ENCODE data around the gene SF1.

SF1 gene

DNA sequence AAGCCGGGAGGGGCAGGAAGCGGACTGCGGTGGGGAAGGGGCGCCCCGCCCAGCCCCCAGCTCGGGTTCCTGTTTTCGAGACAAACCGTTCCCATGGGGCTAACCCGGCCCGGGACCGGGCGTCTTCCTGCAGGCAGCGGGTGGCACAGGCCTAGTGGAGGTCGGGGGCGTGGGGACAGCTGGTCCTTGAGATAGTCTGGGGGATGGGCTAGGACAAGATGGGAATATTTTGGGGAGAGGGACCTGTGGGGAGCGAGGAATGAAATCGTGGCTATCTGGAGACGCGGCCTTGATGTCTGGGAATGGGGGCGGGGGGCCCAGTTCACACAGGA, 33.2 kb downstream of the SF1 start:
- DNase-seq (ENCODE audit: low read depth), result no peak

DNA sequence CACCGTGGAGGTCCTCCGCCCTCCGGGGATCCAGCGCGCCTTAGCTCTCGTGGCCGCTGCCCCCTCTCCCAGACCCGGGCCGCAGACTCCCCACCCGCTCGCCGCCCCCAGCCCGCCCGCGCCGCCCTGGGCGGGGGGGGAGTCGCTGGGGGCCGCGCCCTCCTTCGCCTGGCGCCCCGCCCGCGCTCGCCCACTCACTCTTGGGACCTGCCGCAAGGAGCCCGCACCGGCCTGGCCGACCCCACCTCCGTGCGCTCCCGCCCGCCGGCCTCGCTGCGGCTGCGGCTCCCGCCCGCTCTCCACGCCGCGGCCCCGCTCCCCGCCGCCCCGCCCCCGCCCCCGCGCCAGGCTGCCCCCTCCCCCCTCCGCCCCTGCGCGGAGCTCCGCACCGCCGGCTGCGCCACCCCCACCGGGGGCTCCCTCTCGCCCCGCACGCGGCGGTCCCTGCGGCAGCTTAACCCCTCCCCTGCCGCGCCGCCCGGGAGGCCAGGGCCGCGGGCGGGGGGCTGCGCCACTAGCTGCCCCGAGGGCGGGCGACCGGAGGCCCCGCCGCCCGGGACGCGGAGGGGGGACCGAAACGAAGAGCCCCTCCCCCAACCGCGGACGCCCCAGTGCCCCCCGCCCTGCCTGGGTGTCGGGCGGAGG, 33.7 kb downstream of the SF1 start:
- no peak for DNase-seq (ENCODE audit: low read depth)

DNA sequence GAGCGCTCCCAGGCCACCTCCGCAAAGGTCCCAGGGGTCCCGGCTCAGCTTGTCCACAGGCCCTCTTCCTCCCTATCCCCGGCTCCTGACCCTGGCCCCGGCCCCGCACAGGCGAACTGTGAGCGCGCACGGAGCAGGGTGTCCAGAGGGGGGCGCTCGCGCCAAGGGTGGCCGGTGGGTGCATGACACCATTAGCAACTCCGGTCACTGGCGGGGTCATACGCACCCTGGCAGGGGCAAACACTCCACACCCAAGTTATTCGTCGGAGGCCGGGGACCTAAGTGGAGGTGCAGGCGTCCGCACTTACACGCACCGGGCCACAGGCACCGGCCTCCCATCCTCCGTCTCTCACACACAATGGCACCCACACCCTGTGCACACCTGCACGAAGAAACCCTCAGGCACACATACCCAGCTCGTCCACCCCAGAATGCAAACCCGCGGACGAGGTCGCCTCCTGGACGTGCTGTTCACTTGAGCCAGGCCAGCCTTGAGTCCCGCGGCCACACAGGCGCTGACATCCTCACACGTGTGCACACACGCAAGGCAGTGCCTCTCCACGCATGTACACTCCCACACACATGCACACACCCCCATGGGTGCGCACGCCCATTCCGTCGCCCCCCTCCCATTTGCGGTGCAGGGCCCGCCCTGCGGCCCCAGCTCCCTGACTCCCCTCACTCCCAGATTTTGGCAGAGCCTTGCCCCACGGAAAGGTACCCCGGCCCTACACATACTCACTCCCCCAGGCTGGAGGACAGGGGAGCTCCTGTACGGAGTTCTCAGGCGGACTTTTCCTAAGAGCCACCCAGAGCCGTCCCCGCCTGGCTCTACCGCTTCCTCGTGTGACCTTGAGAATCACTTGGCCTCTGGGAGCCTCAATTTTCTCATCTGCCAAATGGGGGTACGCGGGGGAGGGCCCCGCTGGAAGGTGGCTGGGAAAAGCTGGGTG, 34.5 kb downstream of the SF1 start, which contains the start of gene RASGRP2:
RASGRP2 (minus strand) TSS at position 552 of the 953 bp plus-strand sequence. CDS start 1,276 bp downstream, outside the sequence.
- no peak for DNase-seq (ENCODE audit: low read depth)

DNA sequence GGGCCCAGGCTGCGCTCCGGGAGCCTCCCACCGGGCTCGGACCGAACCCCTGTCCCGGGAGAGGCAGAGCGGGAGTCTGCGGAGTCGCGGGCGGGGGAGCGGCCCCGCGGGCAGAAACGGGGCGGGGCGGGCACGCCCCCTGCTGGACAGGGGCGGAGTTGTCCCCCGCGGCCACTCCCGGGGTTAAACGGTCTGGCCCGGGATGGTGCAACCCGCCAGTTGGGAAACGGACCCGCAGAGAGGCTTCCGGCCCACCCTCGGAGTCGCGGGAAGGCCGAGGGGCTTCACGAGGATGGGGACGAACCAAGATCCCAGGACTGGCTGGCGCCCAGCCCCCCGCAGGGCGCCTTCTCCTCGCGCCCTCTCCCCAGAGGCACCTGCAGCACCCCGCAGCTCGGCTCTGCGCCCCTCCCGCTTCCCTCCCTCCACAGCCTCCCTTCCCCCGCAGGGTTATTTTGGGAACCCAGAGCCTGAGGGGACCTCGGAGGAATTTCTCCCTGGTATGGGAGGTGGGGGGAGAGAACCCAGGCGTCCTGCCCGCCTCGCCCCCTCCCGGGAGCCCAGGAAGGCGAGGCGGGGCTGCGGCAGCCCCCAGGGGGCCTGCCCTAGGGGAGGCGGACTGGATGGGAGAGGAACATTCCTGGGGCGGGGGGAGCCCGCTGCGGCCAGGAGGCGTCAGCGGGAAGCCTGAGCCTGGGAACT, 35.3 kb downstream of the SF1 start:
- DNase-seq (ENCODE audit: low read depth), result peak; percentile 13

DNA sequence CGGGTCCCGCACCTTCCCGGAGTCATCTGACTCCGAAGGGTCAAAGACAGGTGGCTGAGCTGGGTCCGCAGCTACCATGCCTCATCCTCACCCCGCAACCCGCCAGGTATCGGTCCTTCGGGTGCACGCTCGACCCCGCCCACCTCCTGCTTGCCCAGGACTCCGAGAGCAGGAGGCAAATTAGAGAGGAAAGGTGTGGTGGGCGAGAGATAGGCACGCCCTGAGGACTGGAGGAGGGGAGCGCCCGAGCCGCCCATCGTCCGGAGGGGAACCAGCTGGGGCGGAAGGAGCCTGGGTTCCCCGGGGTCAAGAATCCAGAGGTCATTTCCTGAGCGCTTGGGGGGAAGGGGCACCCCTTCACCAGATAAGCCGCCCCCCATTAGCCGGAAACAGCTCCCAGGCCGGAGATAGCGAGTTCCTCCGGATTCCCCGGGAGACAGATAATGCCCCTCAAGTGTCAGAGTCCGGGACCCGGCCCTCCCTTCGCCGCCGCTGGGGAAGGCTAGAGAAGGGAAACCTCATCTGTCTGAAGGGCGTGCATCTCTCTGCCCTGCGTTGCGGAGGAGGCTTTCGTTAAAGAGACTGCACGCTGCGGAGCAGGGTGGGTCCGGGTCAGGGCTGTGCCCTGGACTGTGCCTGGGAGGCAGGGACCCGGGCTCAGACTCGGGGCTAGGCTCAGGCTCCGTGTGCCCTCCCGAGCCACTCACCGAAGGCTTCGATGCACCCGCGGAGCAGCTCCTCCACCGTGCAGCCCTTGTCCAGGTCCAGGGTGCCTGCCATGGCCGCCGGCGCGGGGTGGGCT, 36.1 kb downstream of the SF1 start:
- no peak for DNase-seq (ENCODE audit: low read depth)

DNA sequence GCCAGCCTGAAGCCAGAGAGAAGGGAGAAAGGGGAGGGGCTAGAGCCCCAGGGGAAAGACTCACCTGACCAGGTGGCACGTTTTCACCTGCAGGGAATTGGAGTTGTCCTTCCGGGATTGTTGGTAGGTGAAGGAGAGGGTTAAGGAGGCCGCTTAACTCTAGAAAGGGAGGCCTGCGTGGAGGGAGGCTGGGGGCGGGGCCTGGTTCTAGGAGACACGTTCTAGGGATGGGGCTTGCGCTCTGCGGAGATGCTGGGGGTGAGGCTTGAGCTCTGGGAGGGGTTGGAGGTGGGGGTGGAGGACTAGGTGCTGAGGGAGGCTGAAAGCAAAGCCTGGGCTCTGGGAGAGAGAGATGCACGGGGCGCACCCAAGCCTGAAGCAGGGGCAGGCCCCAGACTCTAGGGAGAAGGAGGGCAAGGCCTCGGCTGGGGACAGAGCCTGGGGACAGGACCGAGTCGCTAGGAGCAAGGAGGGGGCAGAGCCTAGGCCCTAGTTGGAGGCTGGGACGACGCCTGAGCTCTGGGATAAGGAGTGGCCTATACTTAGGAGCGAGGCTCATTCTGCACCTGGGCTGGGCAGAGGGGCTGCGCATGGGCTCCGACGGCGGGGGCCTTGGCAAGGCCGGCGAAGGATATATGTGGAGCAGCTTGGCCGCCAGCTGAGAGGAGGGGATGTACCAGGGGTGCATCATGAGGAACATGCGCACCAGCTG, 36.8 kb downstream of the SF1 start:
- no peak for DNase-seq (ENCODE audit: low read depth)

DNA sequence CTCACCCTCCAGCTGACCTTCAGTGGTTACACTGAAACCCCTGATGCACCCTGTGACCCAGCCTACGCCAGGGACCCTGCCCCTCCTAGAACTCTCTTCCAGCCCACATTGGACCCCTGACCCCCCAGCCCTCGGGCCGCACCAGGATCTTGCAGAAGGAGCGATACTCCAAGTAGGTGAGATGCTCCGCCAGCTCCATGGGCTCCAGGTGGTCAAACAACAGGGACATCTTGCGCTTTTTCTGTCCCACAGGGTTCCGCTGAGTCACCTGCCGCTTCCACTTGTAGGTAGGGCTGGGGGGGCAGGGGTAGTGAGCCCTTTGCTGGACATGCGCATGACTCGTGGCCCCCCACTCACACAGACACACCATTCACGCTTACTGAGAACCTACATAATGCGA, 38.5 kb downstream of the SF1 start:
- no peak for DNase-seq (ENCODE audit: low read depth)

DNA sequence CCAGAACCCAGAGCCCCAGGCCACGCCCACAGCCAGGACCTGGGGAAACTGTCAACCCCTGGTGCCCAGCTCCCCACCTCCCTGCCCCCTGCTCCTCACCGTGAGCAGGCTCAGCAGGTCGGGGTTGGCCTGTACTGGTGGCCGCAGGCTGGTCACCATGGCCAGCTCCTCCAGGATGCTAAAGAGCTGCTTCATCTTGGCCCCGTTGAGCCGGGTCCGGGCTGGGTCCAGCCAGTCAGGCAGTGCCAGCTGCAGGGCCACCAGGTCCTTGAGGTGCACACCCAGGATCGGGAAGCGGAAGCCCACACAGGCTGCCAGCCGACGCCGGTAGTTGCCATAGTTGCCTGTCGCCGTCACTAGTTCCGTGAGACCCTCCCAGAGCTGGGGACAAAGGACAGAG, 41.7 kb downstream of the SF1 start:
- no peak for DNase-seq (ENCODE audit: low read depth)

DNA sequence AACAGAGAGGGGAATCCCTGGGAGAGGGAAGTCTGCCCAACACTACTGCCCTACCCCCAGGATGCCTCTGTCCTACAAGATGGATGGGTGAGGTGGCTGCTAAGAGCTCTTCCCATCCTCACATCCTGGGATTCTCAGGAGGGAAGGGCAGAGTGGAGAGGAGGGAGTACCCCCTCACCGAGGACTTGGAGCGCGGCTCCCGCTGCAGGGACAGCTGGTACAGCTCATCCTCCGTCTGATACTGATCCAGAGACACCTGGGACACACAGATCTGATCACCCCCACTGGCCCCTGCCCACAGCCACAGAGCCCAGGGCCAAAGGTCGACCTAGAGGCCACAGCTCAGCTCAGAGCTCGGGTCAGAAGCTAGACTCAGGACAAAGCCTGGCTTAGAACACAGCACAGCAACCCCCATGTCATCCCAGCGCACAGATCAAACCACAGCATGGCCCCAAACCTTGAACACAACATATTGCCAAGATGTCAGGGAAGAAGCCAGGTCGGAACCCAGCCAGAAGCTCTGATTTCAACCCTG, 42.5 kb downstream of the SF1 start:
- no peak for DNase-seq (ENCODE audit: low read depth)

DNA sequence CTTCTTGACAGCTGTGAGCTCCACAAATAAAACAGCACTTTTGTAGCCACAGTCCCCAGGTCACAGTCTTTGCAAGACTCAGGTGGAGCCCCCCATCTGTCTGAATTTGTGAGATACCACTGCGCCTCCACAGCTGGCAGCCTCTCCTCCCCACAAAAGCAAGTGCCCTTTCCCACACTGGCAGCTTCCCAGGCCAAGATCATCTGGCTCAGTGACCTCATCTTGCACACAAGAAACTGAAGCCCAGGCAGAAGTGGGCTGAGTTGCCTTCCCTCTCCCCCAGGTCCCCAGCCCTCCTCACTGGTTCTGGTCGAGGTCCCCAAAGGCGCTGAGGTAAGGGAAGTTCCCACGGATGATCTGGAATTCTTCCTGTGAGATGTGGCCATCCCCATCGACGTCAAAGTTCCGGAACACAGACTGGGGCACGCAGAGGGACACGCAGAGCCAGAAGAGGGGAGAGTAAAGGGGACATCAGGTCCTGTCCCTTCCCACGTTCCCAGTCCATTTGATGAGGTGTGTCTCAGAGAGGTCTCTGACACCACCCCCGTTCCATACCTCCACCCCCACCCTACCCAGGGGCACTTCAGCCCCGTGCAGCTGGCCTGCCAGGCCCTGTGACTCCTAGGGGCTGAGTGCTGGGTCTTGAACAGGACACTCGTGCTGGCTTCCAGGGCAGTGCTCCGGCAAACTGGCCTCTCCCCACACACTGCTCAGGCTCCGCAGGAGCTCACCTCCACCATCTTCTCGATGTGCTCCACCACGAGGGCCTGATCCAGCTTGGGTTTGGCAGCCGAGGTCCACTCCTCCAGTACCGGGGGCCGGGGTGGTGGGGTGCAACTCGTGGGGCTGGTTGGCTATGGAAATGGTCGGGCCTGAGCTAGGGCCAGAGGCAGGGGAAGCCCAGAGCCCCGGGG, 43.3 kb downstream of the SF1 start:
- DNase-seq (ENCODE audit: low read depth), result no peak

DNA sequence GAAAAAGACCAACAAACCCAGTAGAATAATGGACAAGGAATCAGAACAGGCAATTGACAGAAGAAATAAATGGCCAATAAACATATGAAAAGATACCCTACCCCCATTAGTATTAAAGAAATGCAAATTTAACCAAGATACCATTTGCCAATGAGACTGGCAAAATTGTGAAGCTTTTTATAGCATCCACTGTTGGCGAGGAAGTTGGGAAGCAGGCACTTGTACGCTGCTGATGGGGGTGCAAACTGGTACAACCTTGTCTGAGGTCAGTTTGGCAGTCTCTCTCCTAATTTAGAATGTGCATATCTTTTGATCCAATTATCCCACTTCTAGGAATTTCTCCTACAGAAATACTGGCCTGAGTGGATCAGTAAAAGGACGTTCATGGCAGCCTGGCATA, 46.7 kb downstream of the SF1 start:
- DNase-seq (ENCODE audit: low read depth), result no peak

DNA sequence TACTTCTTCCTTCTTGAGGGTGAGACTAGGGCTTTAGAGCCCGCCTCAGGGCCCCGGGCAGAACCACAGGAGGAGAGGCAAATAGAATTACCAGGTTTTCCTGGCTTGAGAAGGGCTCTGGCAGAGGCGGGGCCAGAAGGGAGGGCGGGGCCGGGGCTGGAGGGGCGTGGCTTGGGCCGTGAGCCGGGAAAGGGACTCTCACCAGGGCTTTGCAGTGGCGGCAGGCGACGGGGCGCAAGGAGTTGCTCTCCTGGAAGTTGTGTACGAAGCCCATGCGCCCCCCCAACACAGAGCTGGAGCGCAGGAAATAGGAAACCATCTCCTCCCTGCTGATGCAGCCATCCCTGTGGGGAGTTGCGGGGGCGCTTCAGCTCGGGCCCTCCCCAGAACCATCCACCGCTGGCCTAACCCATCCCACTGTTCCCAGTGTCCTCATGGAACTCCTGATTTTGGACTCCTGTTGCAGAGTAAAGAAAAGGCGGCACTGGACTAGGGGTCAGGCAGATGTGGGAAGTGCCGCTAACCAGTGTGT, 48.4 kb downstream of the SF1 start:
- DNase-seq (ENCODE audit: low read depth), result no peak

DNA sequence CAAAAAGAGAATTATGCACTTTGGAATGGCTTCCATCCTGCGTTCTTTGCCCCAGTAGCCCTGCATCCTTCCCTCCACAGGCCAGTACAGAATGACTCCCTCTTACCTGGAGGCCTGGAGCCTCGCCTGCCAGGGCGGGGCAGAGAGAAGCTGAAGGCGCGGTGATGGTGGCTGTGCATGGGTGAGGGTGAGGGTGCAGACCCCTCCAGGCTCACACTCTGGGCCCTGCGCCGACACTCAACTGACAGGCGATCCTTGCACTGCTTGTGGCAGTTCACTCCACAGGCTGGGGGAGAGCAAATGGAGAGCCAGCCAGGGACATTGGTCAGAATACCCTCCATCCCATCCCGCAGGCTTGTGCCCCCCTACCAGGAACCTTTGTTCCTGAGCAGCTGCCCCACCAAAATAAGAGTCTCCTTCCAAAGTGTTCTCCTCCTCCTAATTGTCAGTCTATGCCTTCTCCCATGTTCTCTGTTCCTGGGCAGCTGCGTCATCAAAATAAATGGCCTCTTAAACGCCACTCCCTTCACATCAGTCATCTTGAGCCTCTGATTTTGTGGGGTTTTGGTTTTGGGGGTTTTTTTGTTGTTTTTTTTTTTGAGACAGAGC, 49.5 kb downstream of the SF1 start:
- no peak for DNase-seq (ENCODE audit: low read depth)

DNA sequence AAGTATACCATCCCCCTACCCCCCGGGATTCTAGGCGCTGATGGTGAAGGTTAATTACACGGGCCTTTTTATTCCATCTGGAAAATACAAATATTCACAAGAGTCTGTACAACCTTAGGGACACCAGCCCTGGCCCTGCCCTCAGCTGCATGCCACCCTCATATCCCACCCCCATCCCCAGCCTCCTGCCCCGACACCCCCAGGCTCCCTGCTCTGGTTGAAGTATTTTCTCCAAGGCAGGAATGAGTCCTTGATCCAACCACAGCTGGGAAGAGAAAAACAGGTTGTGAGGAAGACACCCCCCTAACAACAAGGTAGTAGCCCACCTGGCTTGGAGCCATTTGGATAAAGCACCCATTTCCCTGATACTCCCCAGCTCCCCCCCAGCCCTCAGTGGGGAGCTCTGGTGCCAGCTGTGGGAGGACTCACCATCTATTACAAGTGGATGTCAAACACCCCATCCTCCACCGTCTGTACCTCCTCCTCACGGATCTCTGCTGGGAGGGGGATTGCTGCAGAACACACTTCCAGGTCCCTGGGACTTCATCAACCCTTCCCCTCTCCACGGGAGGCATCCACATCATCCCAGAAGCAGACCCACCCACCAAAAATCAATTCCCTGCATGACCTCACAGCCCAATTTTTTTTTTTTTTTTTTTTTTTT, 51.3 kb downstream of the SF1 start:
- DNase-seq (ENCODE audit: low read depth), result no peak

DNA sequence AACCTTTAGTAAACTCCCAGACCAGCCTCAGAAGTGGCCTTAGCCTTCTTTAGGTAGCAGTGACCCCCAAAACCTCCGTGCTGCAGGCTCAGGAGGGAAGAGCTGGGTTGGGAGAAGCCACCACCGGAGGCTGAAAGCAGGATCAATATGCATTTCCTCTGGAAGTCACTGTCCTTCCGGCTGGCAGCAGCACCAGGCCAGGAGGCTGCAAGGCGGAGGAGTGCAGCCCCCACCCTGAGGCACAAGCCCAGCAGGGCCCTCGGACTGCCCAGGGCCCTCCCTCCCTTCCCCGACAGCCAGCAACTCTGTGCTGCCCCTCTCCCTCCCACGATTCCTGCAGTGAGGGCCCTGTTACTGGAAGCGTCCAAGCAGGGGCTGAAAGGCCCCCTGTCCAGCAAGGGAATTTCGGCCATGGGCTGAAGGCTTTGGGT, 52.1 kb downstream of the SF1 start:
- no peak for DNase-seq (ENCODE audit: low read depth)

DNA sequence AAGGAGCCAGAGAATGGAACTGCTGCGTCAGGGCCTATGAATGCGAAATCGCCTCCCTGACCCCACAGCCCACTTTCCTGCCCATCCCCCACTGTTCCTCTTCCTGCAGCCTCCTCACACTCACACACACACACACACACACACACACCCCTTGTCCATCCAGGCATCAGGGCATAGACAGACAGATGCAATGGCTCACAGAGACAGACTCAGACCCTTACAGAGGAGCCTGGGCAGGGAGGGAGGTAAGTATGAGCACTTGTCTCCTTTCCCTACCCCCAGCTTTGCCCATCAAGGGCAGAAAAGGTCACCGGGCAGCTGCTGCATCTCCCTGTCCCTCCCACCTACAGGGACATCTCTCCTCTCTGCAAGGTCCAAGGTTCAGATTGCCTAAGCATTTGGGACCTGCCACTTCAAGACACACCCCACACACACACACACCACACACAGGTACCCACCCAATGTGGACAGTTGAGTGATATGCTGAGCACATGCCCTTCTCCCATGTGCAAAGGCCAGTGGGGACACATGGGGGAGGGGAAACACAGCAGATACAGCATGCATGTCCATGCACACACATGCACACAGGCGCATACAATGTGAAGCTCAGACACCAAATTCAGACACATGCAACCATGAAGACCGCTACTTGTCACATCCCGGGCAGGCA, 53.3 kb downstream of the SF1 start:
- DNase-seq (ENCODE audit: low read depth), result no peak

DNA sequence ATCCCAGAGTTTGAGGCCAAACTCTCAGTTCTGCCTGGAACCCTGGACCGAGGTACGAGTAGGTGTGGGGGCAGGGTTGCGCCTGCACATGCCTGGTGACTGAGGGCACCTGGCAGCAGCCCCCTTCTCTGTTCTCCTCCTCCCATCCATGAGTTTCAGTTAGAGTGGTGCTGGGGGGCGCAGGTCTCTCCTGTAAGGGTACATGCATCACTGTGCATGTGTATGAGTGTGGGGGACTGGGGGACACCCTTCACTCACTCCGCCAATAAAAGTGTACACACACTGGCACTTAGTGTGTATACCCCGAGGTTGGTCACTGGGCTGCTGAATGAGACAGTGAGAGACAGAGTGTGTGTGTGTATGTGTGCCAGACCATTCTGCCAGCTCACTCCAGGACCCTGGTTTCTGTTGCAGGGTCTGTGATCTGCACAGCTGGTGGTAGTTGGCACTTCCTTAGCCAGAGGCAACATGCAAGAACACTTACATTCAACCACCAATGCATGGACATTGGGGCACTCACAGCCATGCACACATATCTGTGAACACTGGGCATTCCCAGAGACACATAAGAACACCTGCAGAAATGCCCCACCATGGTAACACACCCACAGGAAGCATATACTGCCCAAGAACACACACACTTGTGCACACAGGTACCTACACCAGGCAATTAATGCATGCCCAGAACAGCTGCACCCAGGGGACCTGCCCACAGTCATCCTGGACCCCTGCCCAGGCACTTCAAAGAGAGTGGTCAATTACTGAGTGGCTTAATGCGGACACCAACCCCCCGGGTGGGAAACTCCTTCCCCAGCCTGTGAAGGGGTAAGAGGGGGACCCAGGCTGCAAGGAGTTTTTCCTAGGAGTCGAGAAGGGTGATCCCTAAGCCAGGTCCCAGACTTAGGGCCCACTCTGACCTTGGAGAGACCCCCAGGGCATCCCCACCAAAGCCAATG, 54.2 kb downstream of the SF1 start:
- no peak for DNase-seq (ENCODE audit: low read depth)

Data from stromal cell of bone marrow (primary cell).